AG10803 (cell line): ENCODE measurements around the gene BSN.
A peak's percentile ranks its signal among the peaks of the same experiment; 100 is the strongest.

Experiments
- DNase-seq: peaks from one replicate; pipeline ENCODE4 v3.0.0; 2010; ENCODE audit warnings: low read depth
- H3K4me3 ChIP-seq: 2 replicates; pipeline ENCODE4 v1.5.1; 2011; ENCODE audit warnings: mild to moderate bottlenecking, low read length, control low read depth
- CTCF ChIP-seq: conservative IDR thresholded peaks from 2 replicates; pipeline ENCODE4 v1.5.1; 2011; ENCODE audit warnings: mild to moderate bottlenecking, low read length, control low read depth, inconsistent platforms

The BSN gene

GRCh38 chr3:49703443-49703927, 149.2 kb downstream of the BSN start:
- peak; percentile 63 for DNase-seq
- TF ChIP-seq CTCF = peak; percentile 82
- H3K4me3 ChIP-seq = no peak overlapping the region

GRCh38 chr3:49703956-49704355, 149.7 kb downstream of the BSN start:
- no peak for TF ChIP-seq CTCF
- no peak overlapping the region for H3K4me3 ChIP-seq
- DNase-seq = no peak

DNA sequence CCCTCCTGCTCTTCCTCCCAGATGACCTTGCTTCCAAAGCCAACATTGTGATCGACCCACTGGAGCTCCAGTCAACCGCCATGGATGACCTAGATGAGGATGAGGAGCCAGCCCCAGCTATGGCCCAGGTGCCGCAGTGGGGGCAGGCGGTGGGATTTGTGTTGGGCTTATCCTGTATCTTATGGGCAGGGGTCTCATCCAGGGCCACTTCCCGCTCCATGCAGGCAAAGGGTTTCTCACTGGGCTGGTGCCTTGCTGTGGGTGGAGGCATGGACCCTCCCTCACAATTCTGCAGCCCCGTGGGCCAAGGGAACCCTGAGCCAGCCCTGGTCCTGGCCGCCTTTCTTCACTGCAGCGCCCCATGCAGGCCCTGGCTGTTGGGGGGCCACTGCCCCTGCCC, 150.4 kb downstream of the BSN start:
- DNase-seq = no peak
- no peak overlapping the region for H3K4me3 ChIP-seq
- no peak for TF ChIP-seq CTCF

DNA sequence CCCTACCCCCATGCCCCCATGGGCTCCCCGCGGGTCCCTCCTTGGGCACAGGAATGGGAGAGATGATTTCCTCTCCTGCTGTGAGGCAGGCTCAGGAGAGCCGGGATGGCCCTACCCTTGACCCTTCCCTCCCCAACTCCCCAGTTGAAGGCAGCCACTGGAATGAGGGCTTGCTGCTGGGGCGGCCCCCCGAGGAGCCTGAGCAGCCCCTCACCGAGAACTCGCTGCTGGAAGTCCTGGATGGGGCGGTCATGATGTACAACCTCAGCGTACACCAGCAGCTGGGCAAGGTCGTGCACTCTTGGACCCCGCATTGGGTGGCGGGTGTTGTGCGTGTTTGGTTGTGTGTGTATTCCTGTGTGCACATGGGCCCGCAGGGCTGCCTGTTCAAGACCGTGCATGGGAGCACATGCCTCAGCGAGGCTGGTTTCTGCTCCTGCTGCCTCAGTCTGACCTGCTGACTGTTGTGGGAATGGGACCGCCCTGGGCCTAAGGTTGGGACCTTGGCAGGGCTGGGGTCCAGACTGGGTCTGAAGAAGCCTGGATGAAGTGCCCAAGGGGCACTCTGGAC, 151.2 kb downstream of the BSN start:
- DNase-seq = no peak
- no peak for TF ChIP-seq CTCF
- H3K4me3 ChIP-seq = no peak overlapping the region

GRCh38 chr3:49706456-49707112, 152.3 kb downstream of the BSN start:
- DNase-seq = no peak
- TF ChIP-seq CTCF = no peak
- H3K4me3 ChIP-seq = no peak overlapping the region

DNA sequence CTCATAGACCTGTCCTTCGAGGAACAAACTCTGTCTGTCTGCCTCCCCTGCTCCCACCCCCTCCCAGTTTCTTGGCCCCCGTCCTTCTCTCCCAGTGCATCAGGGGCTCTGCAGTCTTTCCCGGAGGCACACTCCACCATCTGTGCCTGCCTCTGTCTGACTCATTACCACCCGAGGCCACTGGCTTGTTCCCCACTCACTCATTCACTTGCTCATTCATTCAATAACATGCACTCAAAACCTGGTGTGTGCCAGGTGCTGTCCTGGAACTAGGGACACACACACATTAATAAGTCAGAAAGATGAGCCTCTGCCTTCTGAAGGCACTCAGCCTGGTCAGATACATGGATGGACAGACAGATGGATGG, 152.8 kb downstream of the BSN start:
- peak; percentile 20 for DNase-seq
- TF ChIP-seq CTCF = no peak

GRCh38 chr3:49709852-49710251, 155.6 kb downstream of the BSN start:
- H3K4me3 ChIP-seq = no peak overlapping the region
- DNase-seq = no peak
- TF ChIP-seq CTCF = no peak

More for the DNA sequence above, 152.8 kb downstream of the BSN start:
- H3K4me3 ChIP-seq = no peak overlapping the region
